MV-4-11 (cell line): ENCODE data around the gene ATF6.

ENCODE experiments used
- DNase-seq: peaks from one replicate; lab custom pipeline; 2025; lab: John Stamatoyannopoulos, UW

ATF6 gene

GRCh38 chr1:162003061-162003829, 237.1 kb downstream of the ATF6 start:
- DNase-seq: peak; percentile 91

- DNase-seq: peak; percentile 98
Measured at GRCh38 chr1:162003830-162004215, 237.7 kb downstream of the ATF6 start.

- DNase-seq: no peak
Measured at GRCh38 chr1:162004441-162004950, 238.4 kb downstream of the ATF6 start.

- no peak for DNase-seq
Measured at GRCh38 chr1:162006081-162006480, 240.0 kb downstream of the ATF6 start.

GRCh38 chr1:162007466-162007865, 241.3 kb downstream of the ATF6 start:
- peak; percentile 5 for DNase-seq

- DNase-seq: no peak
Measured at GRCh38 chr1:162008799-162009198, 242.7 kb downstream of the ATF6 start.

GRCh38 chr1:162009501-162010174, 243.5 kb downstream of the ATF6 start:
- DNase-seq: no peak

- DNase-seq: no peak
Measured at GRCh38 chr1:162010175-162010506, 244.0 kb downstream of the ATF6 start.

GRCh38 chr1:162011337-162012012, 245.4 kb downstream of the ATF6 start:
- DNase-seq: no peak

- DNase-seq: no peak
Measured at GRCh38 chr1:162013289-162013688, 247.2 kb downstream of the ATF6 start.
